CD4-positive, alpha-beta T cell treated with Interleukin-6 at 100 ng/mL for 8 hours (primary cell): ENCODE results near the gene SASH3.

ENCODE experiments used
- DNase-seq: peaks from one replicate; pipeline ENCODE4 v3.0.0-alpha.2; 2020; ENCODE audit warnings: mixed read lengths, low spot score

The SASH3 gene

GRCh38 chrX:129808829-129809796 lies 29.4 kb downstream of the SASH3 start:
- no peak for DNase-seq

GRCh38 chrX:129813662-129814368 lies 34.1 kb downstream of the SASH3 start:
- DNase-seq = no peak

DNA sequence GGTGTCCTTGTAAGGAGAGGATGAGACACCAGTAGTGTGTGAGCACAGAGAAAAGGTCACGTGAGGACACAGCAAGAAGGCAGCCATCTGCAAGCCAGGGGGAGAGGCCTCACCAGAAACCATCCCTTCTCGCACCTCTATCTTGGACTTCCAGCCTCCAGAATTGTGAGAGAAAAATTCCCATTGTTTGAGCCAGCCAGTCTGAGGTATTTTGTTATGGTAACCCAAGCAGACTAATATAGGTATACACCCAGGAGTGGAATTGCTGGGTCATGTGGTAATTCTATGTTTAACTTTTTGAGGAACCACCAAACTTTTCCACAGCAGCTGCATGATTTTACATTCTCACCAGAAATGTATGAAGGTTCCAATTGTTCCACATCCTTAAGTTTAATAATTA lies 38.4 kb downstream of the SASH3 start:
- no peak for DNase-seq

- peak; percentile 59 for DNase-seq
Observed at GRCh38 chrX:129823115-129823514, 43.4 kb downstream of the SASH3 start.

GRCh38 chrX:129823522-129823921 lies 43.8 kb downstream of the SASH3 start:
- no peak for DNase-seq

DNA sequence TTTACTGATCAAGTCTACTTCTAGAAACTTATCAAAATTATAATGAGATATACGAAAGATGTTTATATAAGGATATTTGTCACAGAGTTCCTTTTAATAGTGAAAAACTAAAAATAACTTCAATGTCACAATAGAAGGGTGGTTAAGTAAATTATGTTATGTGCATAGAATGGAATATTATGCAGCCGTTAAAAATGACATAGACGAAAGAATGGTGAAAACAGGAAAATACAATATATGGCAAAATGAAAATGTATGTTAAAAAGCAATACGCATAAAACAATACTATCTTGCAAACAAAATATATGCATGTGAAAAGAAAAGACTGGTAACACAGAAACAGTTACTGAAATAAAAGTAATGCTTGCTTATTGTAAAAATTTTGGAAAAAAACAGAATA lies 44.9 kb downstream of the SASH3 start:
- DNase-seq = no peak

- DNase-seq = peak; percentile 18
Observed at GRCh38 chrX:129825746-129826505, 46.2 kb downstream of the SASH3 start.

DNA sequence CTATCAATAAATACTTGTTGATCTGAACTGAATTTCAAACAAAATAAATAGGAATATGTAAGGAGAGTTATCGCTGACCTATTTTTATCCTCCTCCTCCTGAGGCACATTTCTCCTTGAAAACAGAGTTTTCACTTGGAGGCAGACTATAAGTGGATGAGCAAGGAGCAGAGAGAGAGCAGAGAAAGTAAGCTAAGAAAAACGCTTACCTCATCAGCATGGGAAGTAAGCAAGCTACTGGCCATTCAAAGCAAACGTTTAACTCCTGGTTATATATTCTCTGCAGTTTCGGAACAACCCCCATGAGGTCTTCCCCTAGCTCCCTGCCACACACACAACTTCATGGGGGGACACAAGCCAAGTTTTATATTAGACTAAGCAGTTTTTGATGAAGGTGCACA lies 50.7 kb downstream of the SASH3 start:
- no peak for DNase-seq

DNA sequence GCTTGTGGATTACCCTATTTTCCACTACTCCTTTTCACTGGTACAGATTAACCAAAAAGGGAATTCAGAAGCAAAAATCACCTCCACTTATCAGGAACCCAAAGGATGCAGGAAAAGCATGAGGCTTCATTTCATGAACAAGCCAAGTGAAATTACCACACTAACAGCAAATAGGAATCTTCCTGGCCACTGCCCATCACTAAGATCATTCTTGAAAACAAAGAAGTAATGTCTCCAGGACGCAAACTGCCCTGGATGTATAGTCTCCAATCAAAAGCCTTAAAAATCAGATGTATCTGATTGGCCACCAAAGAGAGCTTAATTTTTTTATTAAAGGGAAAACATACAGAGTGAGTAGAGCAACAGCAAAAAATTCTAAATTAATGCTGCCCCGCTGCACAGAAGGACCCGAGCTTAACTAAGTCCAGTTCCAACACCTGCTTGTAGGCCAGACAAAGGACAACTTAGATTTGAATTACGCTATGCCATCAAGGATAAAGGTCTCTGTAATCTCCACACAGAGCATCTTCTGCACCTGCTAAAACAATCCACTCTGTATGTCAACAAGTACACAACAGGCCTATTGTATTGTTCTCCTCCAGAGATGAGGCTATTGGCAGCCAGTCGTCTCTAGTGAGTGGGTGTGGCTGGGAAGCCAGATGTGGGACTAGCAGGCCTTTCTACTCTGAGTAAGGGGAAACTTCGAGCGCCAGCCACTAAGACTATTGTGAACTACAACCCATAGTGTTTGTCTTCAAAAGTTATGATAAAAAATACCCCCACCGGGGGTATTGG lies 51.5 kb downstream of the SASH3 start:
- DNase-seq = no peak

DNA sequence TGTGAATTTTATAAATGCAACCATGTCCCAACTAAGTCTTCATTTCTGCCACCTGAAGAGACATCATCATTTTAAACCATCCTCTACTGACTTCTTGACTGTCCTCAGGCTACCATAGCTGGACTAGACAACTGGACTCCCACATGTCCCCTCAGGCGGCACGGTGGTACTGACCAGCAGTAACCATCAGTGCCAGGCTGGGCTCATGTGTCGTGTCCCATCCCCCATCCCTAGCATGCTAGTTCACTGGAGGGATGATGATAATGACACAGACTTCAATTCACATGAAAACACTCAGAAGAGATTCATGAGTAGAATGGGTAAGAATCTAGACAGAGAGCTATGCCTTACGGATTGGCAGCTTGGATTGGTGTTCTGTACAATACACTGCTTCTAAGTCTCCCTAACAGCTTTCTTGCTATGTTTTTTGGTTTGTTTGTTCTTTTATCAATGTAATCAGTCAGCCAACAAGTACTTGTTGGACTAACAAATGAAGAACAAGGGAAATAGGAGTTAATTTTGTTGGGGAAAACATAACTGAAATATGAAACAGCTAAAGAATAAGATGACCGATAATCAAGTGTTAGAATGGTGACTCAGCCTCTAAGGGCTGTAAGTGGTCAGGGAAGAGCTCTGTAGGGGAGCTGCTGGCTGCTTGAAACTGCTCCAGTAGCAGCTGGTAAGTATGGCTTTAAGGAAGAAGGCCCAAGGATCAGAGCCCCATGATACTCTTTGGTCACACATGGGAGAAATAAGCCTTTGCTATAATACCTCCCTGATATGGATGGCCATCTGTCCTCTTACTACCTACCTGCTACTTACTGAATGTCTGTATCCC lies 53.6 kb downstream of the SASH3 start:
- no peak for DNase-seq

DNA sequence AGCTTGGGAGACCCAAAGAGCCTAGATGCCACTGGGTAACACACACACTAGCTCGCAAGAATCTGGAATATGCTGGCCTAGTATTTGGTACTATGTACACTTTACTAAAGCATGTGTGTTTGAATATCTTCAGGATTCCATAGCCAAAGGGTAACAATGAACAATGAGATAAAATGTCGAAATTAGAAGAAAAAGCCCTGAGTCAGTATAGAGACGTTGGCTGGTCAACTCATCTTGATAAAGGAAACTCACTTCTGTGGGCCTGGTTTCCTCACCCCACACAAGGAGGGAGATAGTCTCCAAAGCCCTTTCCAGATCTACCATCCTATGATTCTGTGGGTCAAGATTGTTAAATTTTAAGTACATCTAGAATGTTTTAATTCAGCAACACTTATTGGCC lies 57.1 kb downstream of the SASH3 start:
- DNase-seq = no peak

GRCh38 chrX:129840344-129840743 lies 60.6 kb downstream of the SASH3 start:
- DNase-seq = no peak

GRCh38 chrX:129842510-129843208 lies 62.9 kb downstream of the SASH3 start:
- DNase-seq = no peak

GRCh38 chrX:129843209-129843458 lies 63.4 kb downstream of the SASH3 start:
- DNase-seq = no peak

GRCh38 chrX:129843459-129844306 lies 63.9 kb downstream of the SASH3 start, which contains the start of gene ZDHHC9:
ZDHHC9 (minus strand) TSS chrX:129843886; CDS start chrX:129841945, 1,941 bp downstream.
- DNase-seq = peak; percentile 81
